Stimulated activated CD8-positive, alpha-beta memory T cell treated with anti-CD3 and anti-CD28 coated beads, Interleukin-7, amount 100 ng/mL, for 4 hours (primary cell): ENCODE measurements around the gene PXDN.

Source experiments
- DNase-seq, 2 donors: peaks; one replicate each; pipeline ENCODE4 v3.0.0-alpha.2; 2020; ENCODE audit warnings: low read depth in 2 of 2

The PXDN gene

GRCh38 chr2:1594373-1595171 is 149.7 kb downstream of the PXDN start:
- no peak for DNase-seq

- no peak for DNase-seq
These were observed 150.3 kb downstream of the PXDN start for GRCh38 chr2:1594123-1594372.

- DNase-seq = no peak
These were observed 150.8 kb downstream of the PXDN start for GRCh38 chr2:1593371-1594122.

- no peak for DNase-seq
These were observed 152.1 kb downstream of the PXDN start for GRCh38 chr2:1591978-1592907.

GRCh38 chr2:1591461-1591770 is 152.9 kb downstream of the PXDN start:
- no peak for DNase-seq

GRCh38 chr2:1590596-1591460 is 153.5 kb downstream of the PXDN start:
- no peak for DNase-seq

GRCh38 chr2:1588978-1589621 is 155.2 kb downstream of the PXDN start:
- no peak for DNase-seq

- no peak for DNase-seq
These were observed 156.0 kb downstream of the PXDN start for GRCh38 chr2:1588051-1588977.

GRCh38 chr2:1586923-1587840 is 157.1 kb downstream of the PXDN start:
- no peak for DNase-seq

GRCh38 chr2:1586251-1586922 is 157.9 kb downstream of the PXDN start:
- DNase-seq = no peak

- DNase-seq = no peak
These were observed 158.7 kb downstream of the PXDN start for GRCh38 chr2:1585635-1586034.

GRCh38 chr2:1584691-1585485 is 159.4 kb downstream of the PXDN start:
- no peak for DNase-seq

- DNase-seq = no peak
These were observed 160.2 kb downstream of the PXDN start for GRCh38 chr2:1584051-1584531.

GRCh38 chr2:1582891-1583341 is 161.4 kb downstream of the PXDN start:
- DNase-seq = no peak

- no peak for DNase-seq
These were observed 162.2 kb downstream of the PXDN start for GRCh38 chr2:1581965-1582625.
